ENCODE data around the gene SCFD2.
"Not testable (repeated sequence)": the region's sequence is repeated elsewhere in the genome, so short reads cannot be mapped to it uniquely, and the experiment has no call there.

SCFD2 gene

DNA sequence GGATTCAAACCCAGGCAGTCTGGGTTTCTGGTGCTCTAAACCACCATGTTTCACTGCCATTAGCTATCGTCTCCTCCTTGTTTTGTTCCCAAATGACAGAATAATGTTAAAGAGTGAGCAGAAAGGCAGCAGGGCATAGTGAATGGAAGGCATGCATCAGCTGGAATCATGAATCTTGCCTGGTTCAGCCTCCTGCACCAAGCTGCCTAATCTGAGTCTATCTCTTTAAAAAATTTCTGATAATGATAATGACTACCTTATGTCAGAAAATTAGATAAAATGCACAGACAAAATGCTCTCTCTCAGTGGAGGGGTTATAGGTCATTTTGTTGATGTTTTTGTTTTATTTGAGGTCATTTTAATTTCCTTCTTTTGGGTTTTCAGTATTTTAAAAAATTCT, 316.3 kb downstream of the SCFD2 start:
- DNase-seq (ENCODE audit: low read depth) = no peak

DNA sequence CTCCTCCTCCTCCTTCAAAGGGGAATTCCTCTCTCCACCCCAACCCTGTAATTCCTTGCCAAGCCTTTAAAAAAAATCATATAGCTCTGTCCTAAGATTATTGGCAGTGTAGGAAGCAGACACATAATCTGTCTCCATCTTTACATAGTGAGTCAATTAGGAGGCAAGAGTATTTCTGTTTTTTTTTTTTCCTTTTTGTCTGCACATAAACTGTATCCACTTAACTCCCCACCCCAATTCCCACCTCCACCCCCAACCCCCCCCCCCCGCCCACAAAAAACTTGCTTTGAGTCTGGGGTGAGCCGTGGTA, 321.3 kb downstream of the SCFD2 start:
- no peak for DNase-seq (ENCODE audit: low read depth)

DNA sequence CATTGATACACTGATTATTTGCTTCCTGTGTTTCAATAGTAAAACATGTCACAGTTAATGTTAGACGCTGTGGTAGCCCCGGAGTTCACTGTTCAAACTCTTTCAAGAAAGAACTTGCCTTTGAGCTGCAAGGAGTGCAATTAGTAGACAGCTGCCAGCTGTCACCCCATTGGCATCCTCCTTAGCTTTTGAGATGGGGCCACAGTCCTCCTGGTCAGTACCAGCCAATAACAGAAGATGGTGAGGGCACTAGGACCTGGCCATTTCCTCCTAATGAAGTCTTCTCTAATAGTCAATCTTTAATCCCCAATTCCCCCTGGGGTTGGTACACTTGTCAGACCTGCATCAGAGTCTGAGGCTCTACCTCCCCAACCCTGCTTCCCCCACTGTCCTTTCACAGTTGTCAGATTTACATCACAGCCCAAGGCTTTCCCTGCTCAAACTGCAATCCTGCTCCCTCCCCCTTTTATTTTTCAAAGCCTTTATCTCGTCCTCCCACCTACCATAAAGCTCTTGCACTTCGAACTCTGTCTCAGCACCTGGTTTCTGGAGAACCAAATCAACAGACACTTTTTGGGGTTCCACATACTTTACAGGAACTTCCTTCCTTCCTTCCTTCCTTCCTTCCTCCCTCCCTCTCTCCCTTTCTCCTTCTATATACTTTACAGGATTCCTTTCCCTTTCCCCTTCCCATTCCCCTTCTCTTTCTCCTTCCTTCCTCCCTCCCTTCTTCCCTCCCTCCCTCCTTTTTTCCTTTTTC, 321.8 kb downstream of the SCFD2 start:
- no peak for DNase-seq (ENCODE audit: low read depth)

DNA sequence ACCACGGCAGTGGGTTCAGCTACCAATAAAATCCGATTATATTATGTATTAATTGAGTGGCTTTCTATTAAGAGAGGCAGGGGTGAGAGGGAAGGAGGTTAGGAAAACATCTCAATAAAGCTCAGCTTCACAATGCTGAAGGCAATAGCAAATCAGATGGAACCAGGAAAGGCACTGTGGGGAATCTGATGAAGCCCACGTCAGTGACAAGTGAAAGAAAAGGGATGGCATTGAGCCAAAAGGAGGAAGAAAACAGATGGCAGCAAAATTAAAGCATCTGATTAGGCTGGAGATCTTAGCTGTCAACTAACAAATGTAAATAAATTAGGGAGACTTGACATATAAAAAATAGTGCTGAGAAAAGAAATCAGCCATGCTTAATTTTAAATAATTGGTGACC, 322.8 kb downstream of the SCFD2 start:
- no peak for DNase-seq (ENCODE audit: low read depth)

DNA sequence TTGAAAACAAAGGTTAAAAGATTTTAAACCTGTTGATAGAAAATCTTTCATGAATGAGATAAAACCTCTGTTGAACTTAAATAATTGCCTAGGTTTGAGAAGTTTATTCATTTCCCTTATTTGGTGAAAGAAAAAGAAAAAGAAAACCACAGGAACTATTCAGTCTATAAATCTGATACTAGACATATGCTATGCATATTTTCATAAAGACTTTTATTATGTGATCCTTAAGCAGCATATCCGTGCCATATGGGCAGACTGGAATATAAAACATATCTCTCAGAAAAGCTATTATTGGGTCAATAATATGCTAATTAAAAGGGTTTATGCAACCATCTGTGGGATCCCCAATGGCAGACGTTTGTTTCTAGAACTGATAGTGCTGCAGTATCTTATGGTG, 325.0 kb downstream of the SCFD2 start:
- no peak for DNase-seq (ENCODE audit: low read depth)

DNA sequence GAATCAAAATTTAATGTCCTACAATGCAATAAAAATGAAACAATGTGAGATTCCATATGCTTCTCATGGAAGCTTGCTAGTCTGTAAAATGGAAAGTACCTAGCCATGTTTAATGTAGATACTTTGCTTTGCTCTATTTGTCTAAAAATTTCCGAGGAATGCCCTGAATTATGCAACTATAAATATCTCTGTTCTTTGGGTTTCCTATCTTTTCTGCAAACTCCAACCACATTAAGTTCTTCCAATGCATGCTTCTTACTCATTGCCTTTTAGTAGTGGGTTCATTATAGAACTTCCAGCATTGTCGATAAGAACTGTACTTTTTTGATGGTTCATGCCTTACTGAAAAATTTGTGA, 325.4 kb downstream of the SCFD2 start:
- no peak for DNase-seq (ENCODE audit: low read depth)

DNA sequence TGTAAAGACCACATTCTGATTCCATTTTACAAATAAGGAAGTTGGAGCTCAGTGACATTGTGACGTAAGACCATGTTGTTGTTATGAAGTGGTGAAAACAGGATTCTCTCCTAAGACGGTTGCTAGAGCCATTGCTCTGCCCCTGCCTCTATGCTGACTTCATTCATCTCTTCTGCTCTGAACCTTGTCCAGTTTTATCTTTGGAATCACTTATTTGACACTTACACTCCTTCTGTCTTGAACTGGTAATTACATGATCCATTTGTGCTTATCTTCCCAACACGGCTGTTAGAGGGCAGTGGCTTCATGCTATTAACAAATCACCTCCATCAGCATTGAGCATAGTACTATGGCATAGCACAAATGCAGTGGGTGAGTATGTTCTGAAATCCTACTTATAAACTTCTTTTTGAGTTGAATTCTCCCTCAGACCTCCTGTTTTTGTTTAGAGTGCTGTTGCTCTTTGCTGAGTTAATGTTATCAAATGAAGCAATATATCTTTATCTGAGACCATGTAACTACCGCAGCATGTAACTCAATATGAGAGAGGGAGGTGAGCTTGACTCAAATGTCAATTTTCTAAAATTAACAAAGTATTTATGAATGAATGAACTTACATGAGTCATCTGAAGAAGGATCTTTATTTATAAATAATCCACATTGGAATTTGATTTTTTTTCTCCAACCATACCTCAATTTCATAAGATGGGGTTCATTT, 326.0 kb downstream of the SCFD2 start:
- no peak for DNase-seq (ENCODE audit: low read depth)

DNA sequence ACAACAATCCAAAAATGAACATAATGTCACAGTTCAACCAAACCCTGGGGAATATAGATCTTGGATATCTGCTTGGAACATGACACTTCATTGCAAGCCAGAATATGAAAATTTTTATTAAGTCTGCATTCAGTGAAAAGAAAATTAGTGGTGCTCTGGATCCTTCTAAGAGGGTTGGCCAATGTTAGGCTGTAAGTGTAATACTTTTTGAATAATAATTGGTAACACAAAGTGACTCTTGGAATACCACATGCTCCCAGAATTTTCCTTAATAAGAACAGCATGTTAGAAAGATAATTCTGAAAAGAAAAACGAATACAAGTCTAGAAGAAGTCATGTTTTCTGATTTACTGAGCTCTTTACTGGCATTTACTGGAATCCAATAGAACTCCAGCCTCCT, 328.0 kb downstream of the SCFD2 start:
- DNase-seq (ENCODE audit: low read depth) = no peak

DNA sequence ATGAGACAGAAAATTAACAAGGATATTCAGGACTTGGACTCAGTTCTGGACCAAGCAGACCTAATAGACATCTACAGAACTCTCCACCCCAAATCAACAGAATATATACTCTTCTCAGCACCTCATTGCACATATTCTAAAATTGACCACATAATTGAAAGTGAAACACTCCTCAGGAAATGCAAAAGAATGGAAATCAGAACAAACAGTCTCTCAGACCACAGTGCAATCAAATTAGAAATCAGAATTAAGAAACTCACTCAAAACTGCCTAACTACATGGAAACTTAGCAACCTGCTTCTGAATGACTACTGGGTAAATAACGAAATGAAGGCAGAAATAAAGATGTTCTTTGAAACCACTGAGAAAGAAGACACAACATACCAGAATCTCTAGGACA, 333.0 kb downstream of the SCFD2 start:
- not testable (repeated sequence) for DNase-seq (ENCODE audit: low read depth)

DNA sequence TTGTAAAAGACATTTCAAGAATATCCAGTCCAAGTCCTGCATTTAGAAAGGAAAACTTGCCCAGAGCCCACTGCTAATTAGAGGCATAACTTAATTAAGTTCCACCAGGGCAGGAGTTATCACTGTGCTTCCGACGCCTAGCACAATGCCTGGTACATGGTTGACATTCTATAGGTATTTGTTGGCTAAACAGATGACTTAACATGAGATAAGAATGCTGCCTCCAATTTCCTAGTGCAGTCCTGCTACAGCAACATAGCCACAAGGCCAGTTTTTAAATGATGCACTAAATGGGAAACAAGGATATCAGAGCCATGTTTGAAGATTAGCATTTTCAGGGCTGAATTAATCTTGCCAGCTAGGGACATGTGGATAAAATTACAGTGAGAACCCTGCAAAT, 339.6 kb downstream of the SCFD2 start:
- DNase-seq (ENCODE audit: low read depth) = no peak

DNA sequence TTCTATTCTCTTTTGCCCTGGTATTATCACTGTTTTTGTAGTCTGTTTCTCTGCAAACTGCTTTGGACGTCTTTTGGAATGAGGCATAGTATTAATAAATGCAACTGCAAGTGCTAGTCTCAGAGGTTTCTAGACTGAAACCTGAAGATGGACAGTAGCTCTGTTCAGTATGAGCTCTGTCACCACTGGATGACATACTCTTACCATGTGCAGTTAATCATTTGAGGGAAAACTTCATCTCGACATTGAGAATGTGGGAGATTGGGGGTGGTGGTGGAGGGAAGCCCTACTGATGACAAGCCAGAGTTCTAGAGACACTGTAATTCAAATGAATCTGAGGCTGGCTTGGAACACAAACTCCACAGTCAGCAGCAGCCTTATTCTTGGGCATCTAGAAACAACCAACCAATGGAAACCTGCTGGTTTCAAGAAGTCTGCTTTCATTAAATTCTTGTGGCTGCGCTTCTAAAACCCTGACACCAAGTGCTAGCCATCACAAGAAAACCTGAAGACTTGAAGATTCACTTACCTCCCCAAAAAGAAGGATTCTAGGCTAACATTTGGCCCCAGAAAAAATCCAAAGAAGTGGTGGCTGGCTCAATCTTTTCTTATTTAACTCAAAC, 342.1 kb downstream of the SCFD2 start:
- no peak for DNase-seq (ENCODE audit: low read depth)

DNA sequence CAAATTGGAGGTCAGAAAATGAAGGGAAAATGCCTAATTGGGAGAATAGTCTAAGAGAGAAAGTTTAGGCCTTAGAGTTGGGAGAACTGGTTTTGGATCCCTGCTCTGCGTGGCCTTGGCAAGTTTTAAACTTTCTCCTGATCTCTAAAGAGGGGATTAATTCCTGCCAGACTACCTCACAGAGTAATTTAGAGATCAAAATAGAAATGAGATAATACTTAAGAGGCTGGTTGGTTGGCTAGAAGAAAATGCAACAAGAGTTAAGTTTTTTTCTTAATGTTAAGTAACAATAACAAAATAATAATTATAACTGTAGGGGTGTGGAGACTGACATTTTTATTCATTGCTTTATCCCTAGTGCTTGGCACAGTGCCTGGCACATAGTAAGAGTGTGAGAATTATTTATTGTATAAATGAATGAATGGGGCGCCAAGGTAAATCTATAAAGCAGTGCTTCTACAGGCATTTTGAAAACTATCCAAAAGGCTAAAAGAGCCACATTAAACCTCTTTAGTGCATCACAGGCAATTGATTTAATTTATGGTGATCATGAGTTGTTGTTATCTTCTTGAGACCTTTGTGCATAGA, 343.3 kb downstream of the SCFD2 start:
- DNase-seq (ENCODE audit: low read depth) = no peak

DNA sequence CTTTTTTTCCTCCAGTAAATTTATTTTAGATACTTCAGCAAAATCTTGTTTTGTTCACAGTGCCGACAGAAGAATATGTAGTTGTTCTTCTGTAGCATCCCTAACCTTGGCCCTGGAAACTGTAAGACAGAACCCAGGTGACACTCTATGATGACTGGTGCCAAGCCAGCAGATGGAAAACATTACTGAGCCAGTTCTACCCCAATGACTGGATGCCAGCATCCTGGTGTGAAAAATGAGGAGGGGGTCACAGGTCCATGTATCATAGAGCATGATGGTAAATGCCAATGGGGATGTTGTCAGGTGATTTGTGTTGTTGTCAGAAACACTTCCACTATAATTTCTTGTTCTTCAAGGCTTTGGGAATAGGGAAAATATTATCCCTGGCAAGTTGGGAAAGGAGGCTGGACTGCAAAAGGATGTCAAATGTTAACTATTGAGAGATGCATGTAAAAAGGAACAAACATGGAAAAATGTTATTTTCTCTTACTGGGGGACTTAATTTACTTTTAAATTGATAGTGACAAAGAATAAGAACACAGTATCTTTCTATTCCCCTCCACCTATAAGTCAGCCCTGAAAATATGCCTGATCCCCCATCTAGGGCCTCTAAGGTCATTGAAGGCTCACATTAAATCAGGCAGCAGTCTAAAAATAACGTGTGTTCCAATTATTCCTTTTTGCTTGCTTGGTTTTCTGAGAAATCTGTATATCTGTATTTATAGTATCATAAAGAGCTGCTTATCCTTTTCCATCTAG, 343.9 kb downstream of the SCFD2 start:
- DNase-seq (ENCODE audit: low read depth) = no peak

DNA sequence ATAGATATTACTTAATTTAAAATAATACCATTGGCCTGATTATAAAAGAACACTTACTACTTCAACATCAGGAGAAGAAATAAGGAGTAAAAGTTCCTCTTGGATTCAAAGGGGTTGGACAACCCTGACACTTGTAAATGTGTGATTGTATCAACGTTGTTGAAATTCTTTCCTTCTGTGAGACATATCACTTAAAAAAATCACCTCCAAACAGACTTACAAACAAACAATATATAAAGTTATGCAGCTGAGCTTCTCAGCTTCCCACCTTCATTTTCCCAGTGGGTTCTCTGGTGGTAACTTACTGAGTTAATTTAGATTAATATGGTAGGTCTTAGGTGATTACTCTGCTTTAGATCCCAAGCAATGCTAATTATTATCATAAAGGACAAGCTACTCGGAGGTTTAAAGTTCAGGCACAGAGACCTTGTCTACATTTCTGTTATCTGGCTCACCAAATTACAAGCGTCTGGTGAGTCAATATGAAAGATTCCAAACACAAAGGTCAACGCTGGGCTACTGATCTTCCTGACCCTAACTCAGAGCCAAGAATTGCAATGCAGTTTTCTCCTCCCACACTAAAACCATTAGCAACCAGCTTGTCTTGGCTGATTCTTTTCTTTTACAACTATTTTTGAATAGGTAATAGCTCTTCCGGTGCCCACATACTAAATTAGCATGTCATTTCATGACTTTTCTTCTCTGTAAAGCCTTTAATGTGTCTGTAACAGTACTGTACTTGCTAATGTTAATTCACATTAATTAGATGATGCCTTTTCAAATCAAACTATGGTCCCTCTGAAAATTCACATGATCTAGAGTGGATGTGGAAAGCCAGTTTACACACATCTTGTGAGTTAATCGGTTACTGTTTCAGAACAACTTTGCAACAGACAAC, 346.1 kb downstream of the SCFD2 start:
- DNase-seq (ENCODE audit: low read depth) = no peak

DNA sequence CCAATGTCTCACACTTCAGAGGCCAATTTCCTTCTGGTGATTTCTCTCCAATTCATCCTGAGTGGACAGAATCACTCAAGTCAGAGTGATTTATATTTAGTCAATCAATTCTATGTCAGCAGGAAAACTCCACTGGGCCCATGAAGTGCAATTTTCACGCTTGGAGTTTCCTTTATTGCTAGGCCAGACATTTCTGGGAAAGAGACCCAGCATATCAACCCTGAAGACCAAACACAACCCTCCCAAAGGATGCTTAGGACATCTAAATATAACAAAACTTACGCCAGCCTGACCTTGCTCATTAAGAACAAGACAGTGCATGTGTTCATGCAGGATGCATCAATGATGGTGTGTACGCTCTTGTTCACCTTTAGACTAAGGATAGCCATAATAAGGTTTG, 347.4 kb downstream of the SCFD2 start:
- DNase-seq (ENCODE audit: low read depth) = no peak

DNA sequence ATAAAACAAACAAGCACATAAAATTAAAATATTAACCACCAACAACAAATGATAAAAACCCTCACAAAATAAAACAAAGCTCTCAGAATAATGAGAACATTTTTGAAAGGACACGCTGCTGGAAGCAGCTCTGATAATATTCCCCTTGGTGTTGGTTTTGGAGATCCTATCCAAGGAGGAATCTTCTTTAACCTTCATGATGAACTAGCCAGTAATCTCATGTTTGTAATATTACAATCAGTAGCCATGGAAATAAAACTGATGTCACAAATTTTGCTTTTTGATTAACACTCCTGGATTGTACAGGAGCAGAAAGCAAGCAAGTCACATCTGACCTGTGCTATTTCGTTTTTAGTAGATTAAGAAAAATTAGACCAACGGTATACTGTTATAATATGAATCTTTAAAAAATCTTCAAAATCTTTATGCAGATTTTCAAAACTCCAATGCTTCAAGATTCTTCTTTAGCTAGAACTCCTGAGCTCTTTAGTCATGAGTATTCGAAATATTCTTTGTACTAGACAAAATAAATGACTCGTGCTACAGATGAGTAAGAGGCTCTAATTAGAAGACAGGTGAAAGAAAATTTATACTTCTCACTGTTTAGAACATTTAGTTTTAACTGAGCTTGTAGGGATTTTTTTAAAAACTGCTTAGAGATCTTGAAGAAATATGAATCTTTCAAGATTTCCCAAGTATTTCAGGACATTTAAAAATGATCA, 349.6 kb downstream of the SCFD2 start:
- DNase-seq (ENCODE audit: low read depth) = no peak

DNA sequence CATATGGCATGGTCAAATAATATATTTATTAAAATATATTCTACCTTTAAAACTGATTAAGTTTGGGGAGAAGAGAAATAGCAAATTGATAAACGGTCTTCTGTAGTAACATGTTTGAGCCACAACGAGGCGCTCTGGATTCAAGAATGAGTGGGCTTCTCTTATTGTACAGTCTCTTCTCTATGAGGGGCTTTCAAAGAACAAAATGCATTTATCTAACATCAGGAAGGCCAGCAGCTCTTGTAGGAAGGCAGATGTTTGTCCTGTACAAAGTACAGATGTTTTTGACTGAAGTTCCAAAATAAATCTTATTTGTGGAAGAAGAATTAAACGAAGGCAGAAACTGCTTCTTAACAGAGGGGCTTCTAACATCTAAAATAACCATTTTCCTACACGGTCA, 350.2 kb downstream of the SCFD2 start:
- no peak for DNase-seq (ENCODE audit: low read depth)

DNA sequence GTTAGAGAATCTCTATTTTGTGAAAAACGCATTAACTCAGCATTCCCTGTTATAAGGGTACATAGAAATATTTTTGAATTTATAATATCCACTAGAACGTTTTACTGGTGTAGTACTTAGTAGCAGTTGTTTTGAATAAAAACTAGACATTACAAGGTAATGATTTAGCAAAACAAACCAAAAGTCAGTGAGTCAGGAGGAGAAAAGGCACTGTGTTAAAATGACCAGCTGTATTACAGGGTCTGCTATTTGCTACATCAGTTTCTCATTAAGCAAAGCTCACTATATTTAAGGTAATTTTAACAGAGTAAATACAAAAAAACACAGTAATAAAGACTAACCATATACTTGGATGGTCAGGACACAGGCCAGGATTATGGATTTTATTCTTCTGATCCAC, 351.0 kb downstream of the SCFD2 start:
- no peak for DNase-seq (ENCODE audit: low read depth)

DNA sequence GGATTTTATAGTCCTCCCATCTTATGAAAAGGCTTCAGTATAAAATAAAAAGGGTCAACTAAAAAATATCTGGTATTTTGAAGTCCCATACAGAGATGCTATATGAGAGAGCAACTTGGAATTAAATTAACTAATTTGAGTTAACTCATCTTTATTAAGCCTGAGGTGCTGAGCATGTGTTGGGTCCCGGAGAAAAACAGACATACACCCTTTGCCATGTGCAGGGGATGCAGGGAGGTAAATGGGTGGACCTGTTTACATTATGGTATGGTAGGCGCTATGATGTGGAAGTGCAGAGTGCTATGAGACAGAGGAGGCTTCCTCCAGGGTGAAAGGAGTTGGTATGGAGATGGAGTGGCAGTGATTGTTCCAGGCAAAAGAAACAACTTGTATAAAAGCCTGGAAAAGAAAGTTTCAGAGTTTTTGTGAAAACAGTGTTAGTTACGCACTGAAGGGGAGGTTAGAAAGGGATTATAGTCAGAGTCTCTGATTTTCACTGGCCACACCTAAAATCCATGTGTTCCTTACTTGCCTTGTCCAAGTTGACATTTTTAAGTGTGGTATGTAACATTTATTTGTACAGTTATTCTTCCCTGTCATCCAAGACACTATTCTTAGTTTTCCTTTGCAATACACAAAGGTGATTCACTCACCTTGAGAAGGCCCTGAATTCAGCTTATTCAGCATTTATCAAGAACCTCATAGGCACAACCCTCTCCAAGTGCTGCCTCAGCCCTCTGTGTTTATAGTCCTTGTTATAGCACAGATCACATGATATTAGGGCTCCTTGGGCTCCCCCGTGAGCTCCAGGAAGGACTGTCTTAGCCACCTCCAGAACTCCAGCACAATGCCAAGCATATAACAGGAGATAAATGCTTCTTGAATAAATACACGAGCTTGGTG, 351.7 kb downstream of the SCFD2 start:
- DNase-seq (ENCODE audit: low read depth) = no peak

DNA sequence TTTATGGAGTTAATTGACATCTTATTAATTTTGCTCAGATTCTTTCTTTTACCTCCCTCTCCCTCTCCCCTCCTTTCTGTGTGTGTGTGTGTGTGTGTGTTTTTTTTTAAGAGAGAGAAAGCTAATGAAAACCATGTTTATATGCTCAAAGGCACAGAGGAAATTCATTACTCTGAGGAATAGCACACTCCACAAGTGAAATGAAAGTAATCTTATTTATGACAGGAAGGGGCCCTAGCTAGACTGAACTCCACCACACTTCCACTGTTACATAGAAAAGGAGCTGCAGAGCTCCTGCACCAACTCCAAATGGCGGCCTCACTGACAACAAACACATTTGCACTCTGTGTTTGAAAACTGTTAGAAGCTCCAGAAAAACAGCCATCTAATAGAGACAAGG, 353.1 kb downstream of the SCFD2 start:
- no peak for DNase-seq (ENCODE audit: low read depth)

Measured in T-helper 22 cell (primary cell).